GM12872 (cell line): ENCODE results near the gene CCDC78.

Source experiments
- CTCF ChIP-seq: IDR thresholded peaks from 3 replicates; pipeline ENCODE4 v1.5.1; 2011; ENCODE audit warnings: low read depth, mild to moderate bottlenecking, low read length, moderate library complexity; ENCODE audit not compliant: insufficient read depth

The CCDC78 gene

GRCh38 chr16:759110-759910, 33.1 kb upstream of the CCDC78 start:
- TF ChIP-seq CTCF, result no peak

DNA sequence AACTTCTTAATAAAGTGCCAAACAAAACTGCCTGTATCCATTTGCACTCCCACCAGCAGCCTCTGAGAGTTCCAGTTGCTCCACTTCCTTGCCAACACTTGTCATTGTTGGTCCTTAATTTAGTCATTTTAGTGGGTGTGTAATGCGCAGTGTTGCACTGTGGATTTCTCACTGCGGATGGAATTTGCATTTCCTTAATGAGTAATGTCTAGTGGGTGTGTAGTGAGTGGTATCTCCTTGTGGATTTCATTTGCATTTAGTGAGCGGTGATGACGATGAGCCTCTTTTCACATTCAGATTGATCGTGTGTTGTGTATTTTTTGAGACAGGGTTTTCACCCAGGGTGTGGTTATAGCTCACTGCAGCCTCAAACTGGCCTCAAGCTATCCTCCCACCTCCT, 30.2 kb upstream of the CCDC78 start:
- no peak for TF ChIP-seq CTCF

DNA sequence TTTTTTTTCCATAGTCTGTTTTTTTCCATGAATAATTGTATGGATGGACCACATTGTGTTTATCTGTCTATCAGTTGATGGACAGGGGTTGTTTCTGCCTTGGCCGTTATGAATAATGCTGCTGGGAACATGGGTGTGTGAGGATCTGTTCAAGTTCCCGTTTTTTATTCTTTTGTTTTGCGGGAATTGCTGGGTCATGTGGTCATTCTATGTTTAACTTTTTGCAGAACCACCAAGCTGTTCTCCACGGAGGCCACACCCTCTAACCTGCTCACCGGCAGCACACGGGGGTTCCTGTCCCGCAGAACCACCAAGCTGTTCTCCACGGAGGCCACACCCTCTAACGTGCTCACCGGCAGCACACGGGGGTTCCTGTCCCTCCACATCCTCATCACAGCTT, 28.4 kb upstream of the CCDC78 start:
- no peak for TF ChIP-seq CTCF

- no peak for TF ChIP-seq CTCF
Observed at GRCh38 chr16:752007-752312, 25.7 kb upstream of the CCDC78 start.

GRCh38 chr16:751152-752006, 25.1 kb upstream of the CCDC78 start:
- no peak for TF ChIP-seq CTCF

GRCh38 chr16:750485-750884, 24.2 kb upstream of the CCDC78 start:
- no peak for TF ChIP-seq CTCF

DNA sequence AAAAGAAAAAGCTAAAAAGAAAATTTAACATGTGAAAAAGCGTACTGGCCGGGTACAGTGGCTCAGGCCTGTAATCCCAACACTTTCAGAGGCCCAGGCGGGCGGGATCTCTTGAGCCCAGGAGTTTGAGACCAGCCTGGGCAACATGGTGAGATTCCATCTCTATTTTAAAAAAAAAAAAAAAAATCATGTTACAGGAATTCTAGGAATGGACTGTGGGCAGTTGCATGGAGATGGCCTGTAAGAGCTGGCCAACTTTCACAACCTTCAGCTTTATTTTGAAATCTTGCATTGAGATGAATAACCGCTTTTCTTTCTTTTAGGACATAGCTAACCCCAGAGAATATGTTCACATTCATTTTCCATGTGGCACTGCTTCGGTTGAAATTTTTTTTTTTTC, 22.8 kb upstream of the CCDC78 start:
- TF ChIP-seq CTCF, result no peak
